Stomach (tissue), 9 donors: ENCODE results near the gene AGFG1. TPM values are rescaled to one million over a fixed set of nuclear protein-coding genes. Genes with fewer than 3 reads are reported as not detected.

Experiments
- DNase-seq, 2 donors: peaks; one replicate each; pipeline versions ENCODE4 v3.0.0 to v3.0.0-alpha.2; 2013 to 2019
- H3K27ac ChIP-seq, 5 donors: fragments of 200-600 bp in 4 of 5; sonication (generic) in 4 of 5; one replicate each; pipeline ENCODE4 v1.5.1; 2013 to 2019; ENCODE audit warnings: mild to moderate bottlenecking in 1 of 5, moderate library complexity in 1 of 5
- H3K27me3 ChIP-seq, 3 donors: fragments of 200-600 bp; sonication (generic); one replicate each; pipeline ENCODE4 v1.5.1; 2017 to 2019; ENCODE audit warnings: mixed run types in 1 of 3
- H3K36me3 ChIP-seq, 4 donors: fragments of 200-600 bp; sonication (generic); 1 replicate in 3 of 4; 2 replicates in 1 of 4; pipeline ENCODE4 v1.5.1; 2016 to 2019
- H3K4me1 ChIP-seq, 4 donors: fragments of 200-600 bp; sonication (generic); one replicate each; pipeline ENCODE4 v1.5.1; 2016 to 2019
- H3K4me3 ChIP-seq, 4 donors: fragments of 200-600 bp; sonication (generic) in 3 of 4; one replicate each; pipeline ENCODE4 v1.5.1; 2016 to 2019; ENCODE audit warnings: mild to moderate bottlenecking in 1 of 4
- H3K9me3 ChIP-seq, 4 donors: fragments of 200-600 bp; sonication (generic); one replicate each; pipeline ENCODE4 v1.5.1; 2016 to 2019
- CTCF ChIP-seq, 7 experiments: fragments of 450-650 bp in 4 of 7; fragments of 200-600 bp in 3 of 7; sonication (generic) in 3 of 7; IDR thresholded peaks; one replicate each; pipeline ENCODE4 v1.5.1; 2016 to 2019; ENCODE audit warnings: antibody characterized with exemption in 7 of 7, control low read depth in 2 of 7, mild to moderate bottlenecking in 1 of 7
- EP300 ChIP-seq: sonication (generic); formaldehyde crosslinking; IDR thresholded peaks from one replicate; pipeline ENCODE4 v1.6.1; 2017; ENCODE audit warnings: antibody characterized with exemption
- POLR2A ChIP-seq, 4 donors: fragments of 450-650 bp; IDR thresholded peaks; one replicate each; pipeline ENCODE4 v1.6.1; 2016; ENCODE audit warnings: antibody characterized with exemption in 4 of 4, control low read depth in 2 of 4, mild to moderate bottlenecking in 1 of 4, moderate library complexity in 1 of 4
- POLR2AphosphoS5 ChIP-seq, 3 donors: sonication (generic); formaldehyde crosslinking; IDR thresholded peaks; one replicate each; pipeline ENCODE4 v1.6.1; 2016; ENCODE audit warnings: antibody characterized with exemption in 3 of 3
- WGBS, 5 donors: extraction: QIAGEN DNeasy Blood & Tissue Kit in 3 of 5; methylation state at CpG; one replicate each; pipeline versions ENCODE4 v1.1.5 to v1.1.7; 2013 to 2018; 5-methylcytosine and 5-hydroxymethylcytosine counted together
- intact Hi-C: fragments of 100-400 bp; cut with DNase I; formaldehyde crosslinking; loops from one replicate; pipeline ENCODE4 v1.15.1; 2023; ENCODE audit warnings: low total_unique reads
- polyA plus RNA-seq, 3 donors: library from polyadenylated mRNA; stranded (reverse); fragments of 200-250 nt; gene quantifications; one replicate each; pipeline ENCODE4 v1.2.3, GENCODE V29; 2013
- total RNA-seq, 5 donors: library from RNA; depleted of rRNA; stranded (reverse); fragments of >200 nt; gene quantifications; one replicate each; pipeline versions ENCODE4 v1.1.0 to v1.2.3, GENCODE V29; 2014 to 2016
- donor health status: healthy with polysubstance abuse.
- donor health status: Bipolar disorder and iron deficiency.
- donor health status: healthy.

The AGFG1 gene
- total and polyA plus RNA-seq, 8 donors: 16.1 to 119 (median 35.7) TPM

DNA sequence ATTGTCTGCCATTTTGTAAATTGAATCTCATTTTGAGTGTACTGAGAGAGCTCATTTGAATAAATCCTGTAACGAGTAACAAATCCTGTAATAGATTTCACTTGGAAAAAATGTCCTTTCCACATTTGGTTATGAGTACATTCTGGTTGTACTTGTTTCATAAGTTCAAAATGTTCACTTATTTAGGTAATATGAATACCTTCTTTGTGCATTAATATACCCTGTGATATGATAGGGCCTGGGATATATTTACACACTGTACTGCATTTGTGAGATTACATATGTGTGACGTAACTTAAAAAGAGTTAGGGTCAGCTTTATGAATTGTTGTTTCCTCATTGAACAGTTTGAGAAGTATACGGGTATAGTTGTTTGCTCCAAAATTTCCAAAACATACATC lies 16.1 kb downstream of the AGFG1 start:
- Histone ChIP-seq H3K27me3 (no peaks in the 10 kb centered on the region), H3K9me3 (no peaks in the 10 kb centered on the region), H3K36me3 (peaks cover 0 to 7% (median 3%) of the 10 kb centered on the region in 4 donors), H3K27ac (no peak overlapping the region), H3K4me1 (peaks cover 0 to 64% (median 24%) of the 10 kb centered on the region in 4 donors), H3K4me3 (no peak overlapping the region)
- intact Hi-C loops: no loop called here
- 33 to 64% (median 57%) methylated on average over 3 of the region's 3 CpGs for WGBS, 5 donors
- TF ChIP-seq EP300 (no peak), POLR2AphosphoS5 (IDR thresholded peaks at IDR 0.05) (no peak), POLR2A (IDR thresholded peaks at IDR 0.05) (no peak)
- DNase-seq: no peak

DNA sequence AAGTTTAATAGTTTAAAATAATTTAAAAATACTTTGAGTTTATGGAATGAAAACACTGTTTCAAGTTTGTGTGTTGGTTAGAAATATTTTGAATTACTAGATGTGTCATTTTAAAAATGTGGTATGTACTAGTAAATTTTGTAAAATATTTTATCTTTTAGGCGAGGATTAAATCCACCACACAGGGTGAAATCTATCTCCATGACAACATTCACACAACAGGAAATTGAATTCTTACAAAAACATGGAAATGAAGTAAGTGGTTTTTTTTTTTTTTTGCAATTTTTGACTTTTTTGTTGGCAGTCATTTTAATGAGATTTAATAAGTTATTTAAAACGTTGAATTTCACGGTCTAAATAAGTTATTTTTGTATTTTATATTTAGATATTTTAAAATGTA lies 19.4 kb downstream of the AGFG1 start:
- Histone ChIP-seq H3K4me3 (no peak overlapping the region), H3K27ac (no peak overlapping the region), H3K4me1 (peaks cover 0 to 50% (median 17%) of the 10 kb centered on the region in 4 donors), H3K9me3 (no peaks in the 10 kb centered on the region), H3K27me3 (no peaks in the 10 kb centered on the region), H3K36me3 (peaks cover 0 to 34% (median 14%) of the 10 kb centered on the region in 4 donors)
- intact Hi-C loops: no loop called here
- WGBS, 5 donors: 76 to 92% (median 88%) methylated on average over 3 of the region's 3 CpGs
- no peak for TF ChIP-seq EP300
- no peak for TF ChIP-seq CTCF (IDR thresholded peaks at IDR 0.05)
- TF ChIP-seq POLR2A (IDR thresholded peaks at IDR 0.05): no peak
- TF ChIP-seq POLR2AphosphoS5 (IDR thresholded peaks at IDR 0.05): no peak
- no peak for DNase-seq

GRCh38 chr2:227493524-227493923 lies 21.6 kb downstream of the AGFG1 start:
- DNase-seq: no peak
- intact Hi-C loops: no loop called here
- Histone ChIP-seq H3K27me3 (no peaks in the 10 kb centered on the region), H3K27ac (no peak overlapping the region), H3K4me3 (no peak overlapping the region), H3K4me1 (peaks cover 0 to 33% (median 13%) of the 10 kb centered on the region in 4 donors), H3K9me3 (no peaks in the 10 kb centered on the region), H3K36me3 (peaks cover 0 to 38% (median 14%) of the 10 kb centered on the region in 4 donors)
- TF ChIP-seq EP300: no peak
- TF ChIP-seq CTCF (IDR thresholded peaks at IDR 0.05): no peak
- TF ChIP-seq POLR2AphosphoS5 (IDR thresholded peaks at IDR 0.05): no peak
- TF ChIP-seq POLR2A (IDR thresholded peaks at IDR 0.05): no peak
- 78 to 93% (median 86%) methylated on average over 2 of the region's 2 CpGs for WGBS, 5 donors

DNA sequence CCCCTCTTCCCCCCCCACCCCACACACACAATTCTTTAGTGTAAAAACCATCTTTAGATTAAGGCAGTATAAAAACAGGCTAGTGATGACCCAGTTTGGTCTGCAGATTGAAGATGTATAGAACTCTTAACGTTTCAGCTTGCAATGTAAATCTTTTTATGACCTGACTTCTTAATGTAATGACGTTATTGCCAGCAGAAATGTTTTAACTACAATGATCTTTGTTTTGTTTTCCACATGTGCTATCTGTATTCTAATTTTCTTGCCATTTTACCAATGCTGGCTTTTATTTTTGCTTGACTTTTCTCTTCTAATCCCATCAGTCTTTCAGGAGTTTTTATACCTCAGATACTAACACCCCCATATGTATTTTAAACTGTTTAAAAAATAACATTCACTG lies 25.2 kb downstream of the AGFG1 start:
- H3K4me3 ChIP-seq: no peak overlapping the region
- no peak for DNase-seq
- no peaks in the 10 kb centered on the region for H3K9me3 ChIP-seq
- H3K36me3 ChIP-seq: peaks cover 0 to 40% (median 16%) of the 10 kb centered on the region in 4 donors
- H3K27ac ChIP-seq: no peak overlapping the region
- TF ChIP-seq POLR2A (IDR thresholded peaks at IDR 0.05): no peak
- no peak for TF ChIP-seq EP300
- TF ChIP-seq CTCF (IDR thresholded peaks at IDR 0.05): no peak
- no peak for TF ChIP-seq POLR2AphosphoS5 (IDR thresholded peaks at IDR 0.05)
- H3K4me1 ChIP-seq: peaks cover 0 to 26% (median 9%) of the 10 kb centered on the region in 4 donors
- WGBS, 5 donors: 56 to 77% (median 66%) methylated on average over 2 of the region's 2 CpGs
- intact Hi-C loops: no loop called here
- H3K27me3 ChIP-seq: no peaks in the 10 kb centered on the region

DNA sequence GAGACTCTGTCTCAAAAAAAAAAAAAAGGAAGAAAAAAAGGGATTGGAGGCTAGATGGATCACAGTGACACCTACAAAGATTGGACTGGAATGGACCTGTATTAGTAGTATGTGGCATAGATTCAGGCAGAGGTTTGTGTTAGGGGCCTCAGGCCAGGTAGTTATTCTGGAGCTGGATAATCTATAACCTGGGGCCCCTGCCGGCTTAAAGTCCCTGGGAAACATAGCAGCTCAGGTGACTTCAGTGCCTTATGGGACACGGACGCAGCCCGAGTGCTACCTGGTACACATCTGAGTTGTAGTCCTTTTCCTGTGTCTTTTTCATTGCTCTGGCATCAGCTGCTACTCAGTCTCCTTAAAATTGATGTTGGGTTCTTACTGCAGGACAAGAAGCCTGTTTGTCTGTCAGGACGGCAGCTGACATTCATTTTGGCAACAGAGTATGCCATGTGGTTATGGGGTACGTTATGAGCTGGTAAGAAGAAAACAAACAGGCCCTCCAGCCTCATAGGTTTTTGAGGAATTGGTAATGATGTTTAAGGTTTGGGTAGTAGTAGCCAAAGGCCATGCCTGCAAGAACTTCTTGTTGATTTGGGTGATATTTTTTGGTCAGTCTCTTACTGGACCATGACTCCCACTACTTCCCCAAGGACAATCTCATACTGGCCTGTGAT lies 27.8 kb downstream of the AGFG1 start:
- intact Hi-C loops: no loop called here
- Histone ChIP-seq H3K36me3 (peaks cover 0 to 21% (median 5%) of the 10 kb centered on the region in 4 donors), H3K27ac (no peak overlapping the region), H3K4me1 (peaks cover 7 to 49% (median 30%) of the 10 kb centered on the region in 4 donors), H3K9me3 (no peaks in the 10 kb centered on the region), H3K27me3 (no peaks in the 10 kb centered on the region), H3K4me3 (no peak overlapping the region)
- TF ChIP-seq EP300 (no peak), POLR2AphosphoS5 (IDR thresholded peaks at IDR 0.05) (no peak), CTCF (IDR thresholded peaks at IDR 0.05) (no peak), POLR2A (IDR thresholded peaks at IDR 0.05) (no peak)
- WGBS, 5 donors: 87 to 96% (median 93%) methylated on average over 6 of the region's 6 CpGs
- no peak for DNase-seq
